OCI-LY1 (cell line): ENCODE results near the gene PTPRM.

Source experiments
- CTCF ChIP-seq: fragments of 200-600 bp; sonication (generic), shearing (Covaris generic); IDR thresholded peaks from 2 replicates; pipeline ENCODE4 v1.5.1; 2017; ENCODE audit warnings: mild to moderate bottlenecking, antibody characterized with exemption, low read length, moderate library complexity, mixed read lengths
- EZH2 ChIP-seq: fragments of 200-600 bp; sonication (generic), shearing (Covaris generic); IDR thresholded peaks from 2 replicates; pipeline ENCODE4 v1.8.0; 2017; ENCODE audit warnings: borderline replicate concordance, mixed run types, mild to moderate bottlenecking, antibody characterized with exemption, low read length, moderate library complexity, mixed read lengths

GRCh38 chr18:7778181-7778580, 211.1 kb downstream of the PTPRM start:
- TF ChIP-seq CTCF, result no peak
- TF ChIP-seq EZH2, result no peak
